Raji (cell line): ENCODE data around the gene AKR1C2.
"Not testable (repeated sequence)": the region's sequence is repeated elsewhere in the genome, so short reads cannot be mapped to it uniquely, and the experiment has no call there.

Experiments
- POLR2A ChIP-seq: IDR thresholded peaks from 2 replicates; pipeline ENCODE4 v1.6.1; 2011; ENCODE audit warnings: low read depth, low read length, control low read depth; ENCODE audit not compliant: insufficient read depth

Gene AKR1C2

GRCh38 chr10:4981722-4982471 is 21.8 kb downstream of the AKR1C2 start:
- no peak for TF ChIP-seq POLR2A

- TF ChIP-seq POLR2A, result no peak
Measured at GRCh38 chr10:4980793-4981192, 22.9 kb downstream of the AKR1C2 start.

GRCh38 chr10:4978870-4979269 is 24.8 kb downstream of the AKR1C2 start:
- no peak for TF ChIP-seq POLR2A

- no peak for TF ChIP-seq POLR2A
Measured at GRCh38 chr10:4977025-4977424, 26.6 kb downstream of the AKR1C2 start.

DNA sequence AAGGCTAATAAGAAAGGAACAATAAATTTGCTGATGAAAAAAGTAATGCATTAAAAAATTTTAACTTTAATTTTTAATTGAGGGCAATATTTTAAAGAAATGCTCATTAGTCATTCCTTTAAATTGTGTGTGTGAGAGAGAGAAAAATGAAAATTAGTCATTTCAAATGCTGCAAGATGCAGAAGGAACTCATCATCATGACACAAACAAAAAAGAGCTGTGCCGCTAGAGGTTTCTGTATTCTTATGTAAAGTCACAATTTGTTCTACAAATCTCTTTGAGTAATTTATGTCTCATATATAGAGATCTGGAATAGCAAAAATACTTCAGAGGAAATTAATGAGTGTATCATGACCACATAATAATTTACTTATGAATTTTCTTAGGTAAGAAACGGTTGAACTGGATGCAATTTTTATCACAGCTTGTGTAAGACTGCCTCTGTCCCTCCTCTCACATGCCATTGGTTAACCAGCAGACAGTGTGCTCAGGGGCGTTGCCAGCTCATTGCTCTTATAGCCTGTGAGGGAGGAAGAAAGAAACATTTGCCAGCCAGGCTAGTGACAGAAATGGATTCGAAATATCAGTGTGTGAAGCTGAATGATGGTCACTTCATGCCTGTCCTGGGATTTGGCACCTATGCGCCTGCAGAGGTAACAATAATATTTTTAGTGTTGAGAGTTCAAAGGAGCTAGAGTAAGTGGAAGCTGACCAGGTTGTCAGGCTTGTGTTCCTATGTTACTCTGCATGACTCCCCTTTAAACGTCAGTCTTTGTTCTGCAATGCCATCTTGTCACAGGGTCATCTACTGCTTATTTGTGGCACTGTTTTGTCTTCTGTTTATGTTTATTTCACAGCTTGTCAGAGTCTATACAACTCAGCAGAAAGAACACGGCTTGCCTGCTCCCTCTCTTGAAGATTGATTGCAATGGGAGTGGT is 40.5 kb downstream of the AKR1C2 start, which contains the start of gene AKR1C1:
Gene AKR1C1, plus strand, starts transcription at position 540 of the 939 bp plus-strand sequence. Its CDS starts 30 bp downstream, at position 570.
- TF ChIP-seq POLR2A, result not testable (repeated sequence)

DNA sequence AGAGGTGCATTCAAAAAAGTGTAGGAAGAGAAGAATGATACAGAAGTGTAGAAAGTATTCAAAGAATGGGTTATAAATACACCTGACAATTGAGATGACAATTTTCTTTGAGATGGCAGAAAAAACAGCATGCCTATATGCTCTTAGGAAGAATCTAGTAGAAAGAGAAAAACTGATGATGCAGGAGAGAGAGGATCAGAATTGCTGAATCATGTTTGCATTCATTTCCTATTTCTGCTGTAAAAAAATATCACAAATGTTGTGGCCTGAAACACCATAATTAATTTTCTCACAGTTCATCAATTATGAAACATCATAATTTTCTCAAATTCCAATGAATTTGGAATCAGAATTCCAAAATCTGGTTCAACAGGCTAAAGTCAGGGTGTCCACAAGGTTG is 50.3 kb downstream of the AKR1C2 start:
- no peak for TF ChIP-seq POLR2A

GRCh38 chr10:4947635-4948596 is 55.7 kb downstream of the AKR1C2 start:
- no peak for TF ChIP-seq POLR2A

DNA sequence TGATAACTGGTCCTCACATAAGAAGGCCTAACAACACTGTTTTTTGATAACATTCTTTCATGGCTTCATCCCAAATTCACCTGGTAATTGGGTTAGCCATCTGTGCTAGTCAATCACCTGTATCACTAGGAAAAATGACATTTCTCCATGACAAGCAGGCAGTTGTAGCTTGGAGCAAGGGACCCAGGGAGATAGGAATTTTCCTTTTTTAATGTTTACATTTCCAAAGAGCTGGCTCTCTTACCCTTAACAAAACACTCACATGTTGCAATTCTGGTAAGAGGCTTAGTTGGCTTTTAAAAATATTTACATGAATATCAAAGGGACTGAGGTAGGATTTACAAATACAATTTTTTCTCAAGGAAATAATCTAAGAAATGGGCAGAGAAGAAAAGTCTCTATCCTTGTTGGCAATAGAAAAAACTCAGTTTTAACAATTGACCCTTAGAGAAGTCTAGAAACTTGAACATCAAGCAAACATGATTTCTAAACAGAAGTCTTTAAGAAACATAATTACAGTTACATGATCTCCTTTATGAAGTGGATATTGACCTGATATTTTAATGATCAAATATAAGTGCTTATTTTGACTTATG is 56.5 kb downstream of the AKR1C2 start:
- TF ChIP-seq POLR2A, result no peak

- no peak for TF ChIP-seq POLR2A
Measured at GRCh38 chr10:4945766-4946717, 57.6 kb downstream of the AKR1C2 start.

GRCh38 chr10:4944841-4945240 is 58.8 kb downstream of the AKR1C2 start:
- TF ChIP-seq POLR2A, result no peak

GRCh38 chr10:4943821-4944220 is 59.8 kb downstream of the AKR1C2 start:
- no peak for TF ChIP-seq POLR2A

DNA sequence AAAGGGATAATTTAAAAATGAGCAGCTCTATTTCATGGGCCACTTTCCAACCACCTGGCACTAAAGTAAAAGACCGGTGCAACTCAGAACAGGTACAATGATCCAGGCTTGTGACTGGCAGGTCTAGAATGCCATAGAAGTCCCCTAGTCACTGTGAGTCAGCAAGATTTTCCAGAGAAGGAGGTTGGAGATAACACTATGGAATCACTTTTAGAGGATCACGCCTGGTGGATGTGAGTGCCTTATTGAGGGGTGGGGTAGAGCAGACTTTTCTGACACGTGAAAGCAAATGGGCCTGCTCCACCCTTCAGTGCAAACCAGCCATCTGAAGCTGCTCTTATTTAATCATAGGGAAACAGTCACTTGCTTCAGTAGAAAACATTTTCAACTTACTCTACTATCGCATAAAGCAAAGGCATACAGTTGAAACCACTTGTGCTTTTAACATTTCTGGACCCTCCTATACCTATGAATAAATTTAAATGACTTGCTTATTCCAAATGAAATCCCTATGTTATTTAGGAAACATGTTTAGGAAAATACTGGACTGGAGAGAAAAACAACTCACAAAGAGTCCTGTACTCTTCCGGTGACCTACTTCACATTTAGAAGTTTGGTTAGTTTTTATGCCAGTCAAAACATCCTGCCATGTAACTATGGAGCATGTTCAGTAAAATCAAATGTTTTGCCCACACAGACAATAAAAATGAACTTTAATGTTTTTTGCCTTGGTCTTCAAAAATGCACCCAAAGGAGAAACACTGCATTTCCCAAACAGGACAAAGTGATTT is 61.9 kb downstream of the AKR1C2 start:
- TF ChIP-seq POLR2A, result no peak
